Prostate gland (tissue), 2 donors: ENCODE measurements around the gene STIM1.

ENCODE experiments used
- POLR2A ChIP-seq: fragments of 450-650 bp; IDR thresholded peaks from one replicate; pipeline ENCODE4 v1.6.1; 2016; ENCODE audit warnings: antibody characterized with exemption, mild to moderate bottlenecking
- TF ChIP-seq, protein P1 (sequence below), 4 experiments: fragments of 200-600 bp in 2 of 4; fragments of 450-650 bp in 2 of 4; sonication (generic) in 2 of 4; IDR thresholded peaks; 1 replicate in 3 of 4; 2 replicates in 1 of 4; pipeline ENCODE4 v1.5.1; 2016 to 2019; ENCODE audit warnings: antibody characterized with exemption in 4 of 4, mild to moderate bottlenecking in 2 of 4, moderate library complexity in 2 of 4

DNA sequence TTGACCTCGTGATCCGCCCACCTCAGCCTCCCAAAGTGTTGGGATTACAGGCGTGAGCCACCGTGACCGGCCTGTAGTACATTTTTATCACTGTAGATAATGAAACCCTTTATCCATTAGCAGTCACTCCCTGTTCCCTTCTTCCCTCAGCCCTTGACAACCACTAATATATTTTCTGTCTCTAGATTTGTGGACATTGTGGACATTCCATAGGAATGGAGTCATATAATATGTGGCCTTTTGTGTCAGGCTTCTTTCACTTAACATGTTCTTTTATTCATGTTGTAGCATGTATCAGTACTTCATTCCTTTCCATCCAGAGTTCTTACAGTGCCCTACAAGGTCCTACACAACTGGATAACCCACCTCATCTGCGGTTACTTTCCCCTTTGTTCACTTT is 269.7 kb downstream of the STIM1 start:
- TF ChIP-seq, protein P1, sequence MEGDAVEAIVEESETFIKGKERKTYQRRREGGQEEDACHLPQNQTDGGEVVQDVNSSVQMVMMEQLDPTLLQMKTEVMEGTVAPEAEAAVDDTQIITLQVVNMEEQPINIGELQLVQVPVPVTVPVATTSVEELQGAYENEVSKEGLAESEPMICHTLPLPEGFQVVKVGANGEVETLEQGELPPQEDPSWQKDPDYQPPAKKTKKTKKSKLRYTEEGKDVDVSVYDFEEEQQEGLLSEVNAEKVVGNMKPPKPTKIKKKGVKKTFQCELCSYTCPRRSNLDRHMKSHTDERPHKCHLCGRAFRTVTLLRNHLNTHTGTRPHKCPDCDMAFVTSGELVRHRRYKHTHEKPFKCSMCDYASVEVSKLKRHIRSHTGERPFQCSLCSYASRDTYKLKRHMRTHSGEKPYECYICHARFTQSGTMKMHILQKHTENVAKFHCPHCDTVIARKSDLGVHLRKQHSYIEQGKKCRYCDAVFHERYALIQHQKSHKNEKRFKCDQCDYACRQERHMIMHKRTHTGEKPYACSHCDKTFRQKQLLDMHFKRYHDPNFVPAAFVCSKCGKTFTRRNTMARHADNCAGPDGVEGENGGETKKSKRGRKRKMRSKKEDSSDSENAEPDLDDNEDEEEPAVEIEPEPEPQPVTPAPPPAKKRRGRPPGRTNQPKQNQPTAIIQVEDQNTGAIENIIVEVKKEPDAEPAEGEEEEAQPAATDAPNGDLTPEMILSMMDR (IDR thresholded peaks at IDR 0.05): no peak
- TF ChIP-seq POLR2A: no peak
